Putamen (tissue), 1 donor: ENCODE results near the gene WDCP.
"Not testable (repeated sequence)": the region's sequence is repeated elsewhere in the genome, so short reads cannot be mapped to it uniquely, and the experiment has no call there.

Experiments
- DNase-seq: peaks from one replicate; pipeline ENCODE4 v3.0.0-alpha.2; 2016; ENCODE audit warnings: low spot score

Gene WDCP

GRCh38 chr2:24065341-24065740 is 18.1 kb upstream of the WDCP start:
- DNase-seq, result no peak

GRCh38 chr2:24058564-24059271 is 11.5 kb upstream of the WDCP start:
- DNase-seq, result no peak

- DNase-seq, result no peak
These were observed 8.6 kb upstream of the WDCP start for GRCh38 chr2:24055750-24056149.

GRCh38 chr2:24054366-24055010 is 7.3 kb upstream of the WDCP start:
- no peak for DNase-seq

GRCh38 chr2:24052951-24053350 is 5.8 kb upstream of the WDCP start:
- DNase-seq, result no peak

GRCh38 chr2:24051833-24052232 is 4.6 kb upstream of the WDCP start:
- peak; percentile 48 for DNase-seq

- DNase-seq, result no peak
These were observed 3.1 kb upstream of the WDCP start for GRCh38 chr2:24050041-24050979.

GRCh38 chr2:24049485-24050021 is 2.4 kb upstream of the WDCP start, which contains the start of gene FKBP1B:
TSS of gene FKBP1B (plus strand) at chr2:24049741. CDS start at chr2:24049850, 109 bp downstream.
- DNase-seq, result peak; percentile 46

GRCh38 chr2:24048769-24049484 is 1.7 kb upstream of the WDCP start:
- DNase-seq, result no peak

GRCh38 chr2:24047703-24048033 is 477 bp upstream of the WDCP start:
- DNase-seq, result no peak

GRCh38 chr2:24046599-24046929 is 627 bp downstream of the WDCP start:
- no peak for DNase-seq

- DNase-seq, result no peak
These were observed 1.4 kb downstream of the WDCP start for GRCh38 chr2:24045511-24046508.

GRCh38 chr2:24043133-24043532 is 4.1 kb downstream of the WDCP start:
- DNase-seq, result not testable (repeated sequence)

- DNase-seq, result no peak
These were observed 6.7 kb downstream of the WDCP start for GRCh38 chr2:24040511-24040910.

GRCh38 chr2:24038786-24039499 is 8.2 kb downstream of the WDCP start:
- DNase-seq, result no peak

- peak; percentile 53 for DNase-seq
These were observed 21.0 kb downstream of the WDCP start for GRCh38 chr2:24026233-24026632.

GRCh38 chr2:24024996-24025663 is 22.1 kb downstream of the WDCP start:
- no peak for DNase-seq

GRCh38 chr2:24024018-24024417 is 23.2 kb downstream of the WDCP start:
- DNase-seq, result no peak

GRCh38 chr2:24022975-24023575 is 24.1 kb downstream of the WDCP start:
- no peak for DNase-seq
